NCI-H1417 treated with DMSO at 0.1 percent for 48 hours (cell line): Measurements from ENCODE around the gene DNAH11.
"Not testable (repeated sequence)": the region's sequence is repeated elsewhere in the genome, so short reads cannot be mapped to it uniquely, and the experiment has no call there.

ENCODE experiments used
- DNase-seq: peaks from one replicate; lab custom pipeline; 2025; lab: John Stamatoyannopoulos, UW

Gene DNAH11

GRCh38 chr7:21542891-21543527, at the start of gene DNAH11:
Gene DNAH11, plus strand, starts transcription at chr7:21543039. Its CDS starts 207 bp downstream, at chr7:21543246.
- DNase-seq = no peak

DNA sequence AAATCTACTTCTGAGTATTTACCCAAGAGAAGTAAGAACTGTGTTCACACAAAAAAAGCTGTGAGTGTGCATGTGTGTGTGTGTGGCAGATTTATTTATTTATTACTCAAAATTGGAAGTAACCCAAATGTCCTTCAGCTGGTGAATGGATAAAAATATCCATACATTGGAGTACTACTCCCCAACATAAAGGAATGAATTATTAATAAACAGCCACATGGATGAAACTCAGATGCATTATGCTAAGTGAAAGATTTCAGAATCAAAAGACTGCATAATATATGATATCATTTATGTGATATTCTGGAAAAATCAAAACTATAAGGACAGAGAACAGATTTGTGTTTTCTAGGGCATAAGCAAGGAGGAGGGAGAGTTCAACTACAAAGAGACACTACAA, 47.1 kb upstream of the DNAH11 start:
- DNase-seq = no peak

DNA sequence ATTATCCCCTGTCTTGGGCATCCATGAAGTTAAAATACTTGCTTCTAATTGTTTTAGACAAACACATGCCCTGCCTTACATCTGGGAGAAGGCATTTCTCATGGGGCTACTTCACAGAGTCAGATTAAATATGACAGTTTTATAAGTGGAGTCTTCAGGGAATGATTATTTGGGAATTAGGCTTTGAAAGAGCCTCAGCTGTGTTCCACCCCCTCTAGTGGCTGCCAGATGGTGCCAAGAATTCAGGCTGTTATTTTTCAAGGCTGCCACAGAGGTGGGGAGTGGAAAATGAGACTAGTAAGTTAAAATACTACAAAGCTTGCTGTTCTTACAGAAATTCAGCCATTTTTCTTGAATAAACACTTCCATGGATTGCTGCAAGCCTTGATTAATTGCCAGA, 45.8 kb upstream of the DNAH11 start:
- no peak for DNase-seq

DNA sequence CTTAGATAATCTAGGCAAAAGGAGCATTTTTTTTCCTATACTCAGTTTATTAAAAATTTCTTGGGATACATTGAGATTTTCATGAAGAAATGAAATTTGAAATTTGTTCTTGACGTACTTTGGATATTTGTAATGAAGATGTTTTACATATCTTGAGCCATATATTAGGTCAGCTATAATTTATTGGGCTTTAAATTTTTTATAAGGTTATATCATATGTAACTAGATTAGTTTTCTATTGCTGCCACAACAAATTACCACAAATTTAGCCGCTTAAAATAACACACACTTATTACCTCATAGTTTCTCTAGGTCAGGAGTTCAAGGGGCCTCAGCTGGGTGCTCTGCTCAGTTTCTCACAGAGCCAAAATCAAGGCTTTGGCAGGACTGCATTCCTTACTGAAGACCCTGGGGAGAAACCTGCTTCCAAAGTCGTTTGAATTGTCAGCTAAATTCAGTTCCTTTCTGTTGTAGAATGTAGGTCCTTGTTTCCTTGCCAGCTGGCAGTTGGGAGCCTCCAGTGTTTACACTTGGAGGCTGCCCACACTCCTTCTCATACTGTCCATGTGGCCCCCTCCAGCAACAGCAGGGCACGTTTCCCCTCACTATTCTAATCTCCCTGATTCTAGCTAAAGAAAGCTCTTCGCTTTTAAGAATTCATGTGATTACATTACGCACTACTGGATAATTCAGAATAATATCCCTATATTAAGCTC, 42.6 kb upstream of the DNAH11 start:
- DNase-seq = no peak

- DNase-seq = peak; percentile 60
These were observed 38.8 kb upstream of the DNAH11 start for GRCh38 chr7:21504021-21504420.

DNA sequence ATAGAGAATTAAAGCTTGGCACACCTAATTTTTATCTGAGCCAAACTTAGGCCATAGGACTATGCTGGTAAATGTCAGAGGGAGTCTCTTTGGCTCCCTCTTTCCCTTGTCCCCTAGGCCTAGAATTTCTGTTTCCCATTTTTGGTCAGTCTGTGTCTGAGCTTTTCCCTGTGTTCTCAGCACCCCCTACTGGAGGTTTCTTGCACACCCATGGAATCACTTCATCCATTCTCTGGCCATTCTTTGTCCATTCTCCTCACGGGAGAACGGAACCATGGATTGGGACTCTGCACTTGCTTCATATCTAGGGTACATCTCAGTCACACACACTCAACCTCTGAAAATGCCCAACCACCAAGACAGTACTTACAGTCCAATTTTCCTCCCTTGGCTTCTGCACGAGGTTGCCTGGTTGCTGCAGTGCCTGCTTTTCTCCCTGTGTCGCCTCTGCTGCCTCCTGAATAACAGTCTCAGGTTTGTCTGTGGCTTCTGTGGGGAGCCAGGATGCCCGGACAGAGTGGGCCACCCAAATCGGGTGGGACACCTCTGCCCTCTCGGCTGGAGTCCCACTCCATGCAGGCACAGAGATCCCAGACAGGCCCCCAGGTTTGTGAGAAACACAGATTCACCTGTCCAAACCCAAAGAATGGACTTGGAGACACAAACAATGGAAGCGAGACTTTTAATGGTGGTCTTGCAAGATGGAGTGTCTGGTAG, 35.1 kb upstream of the DNAH11 start:
- no peak for DNase-seq

DNA sequence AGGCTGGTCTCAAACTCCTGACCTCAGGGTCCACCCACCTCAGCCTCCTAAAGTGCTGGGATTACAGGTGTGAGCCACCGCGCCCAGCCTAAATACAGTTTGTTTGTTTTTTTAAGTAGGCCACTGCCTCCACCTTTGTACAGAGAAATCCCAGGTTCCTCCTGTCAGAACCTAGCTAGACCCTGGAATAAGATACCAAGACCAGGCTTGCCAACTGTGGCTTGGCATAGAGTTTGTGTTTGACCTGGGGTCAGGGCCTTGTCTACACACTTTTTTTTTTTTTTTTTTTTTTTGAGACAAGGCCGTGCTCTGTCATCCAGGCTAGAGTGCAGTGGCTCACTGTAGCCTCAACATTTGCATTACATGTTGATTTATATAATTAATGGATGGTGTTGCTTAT, 34.3 kb upstream of the DNAH11 start:
- DNase-seq = no peak

DNA sequence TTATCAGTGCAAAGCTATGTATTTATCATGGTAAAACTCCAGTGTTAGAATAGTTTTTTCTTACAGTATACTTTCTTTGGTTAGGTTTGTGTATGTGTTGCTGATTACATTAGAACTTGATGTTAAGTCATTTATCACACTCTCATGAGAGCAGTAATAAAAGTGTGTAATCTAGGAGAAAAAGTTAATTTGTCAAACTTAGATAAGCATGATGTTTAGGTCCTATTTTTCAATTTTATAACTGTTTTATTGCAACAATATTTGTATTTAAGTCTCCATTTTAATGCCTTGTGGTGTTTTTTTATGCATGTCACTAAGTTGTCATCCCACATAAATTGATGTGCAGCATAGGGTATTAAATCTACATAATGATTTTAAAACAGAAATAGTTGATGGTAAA, 28.8 kb upstream of the DNAH11 start:
- DNase-seq = no peak

GRCh38 chr7:21524680-21525079, 18.2 kb upstream of the DNAH11 start:
- no peak for DNase-seq

GRCh38 chr7:21526007-21526406, 16.8 kb upstream of the DNAH11 start:
- DNase-seq = no peak

DNA sequence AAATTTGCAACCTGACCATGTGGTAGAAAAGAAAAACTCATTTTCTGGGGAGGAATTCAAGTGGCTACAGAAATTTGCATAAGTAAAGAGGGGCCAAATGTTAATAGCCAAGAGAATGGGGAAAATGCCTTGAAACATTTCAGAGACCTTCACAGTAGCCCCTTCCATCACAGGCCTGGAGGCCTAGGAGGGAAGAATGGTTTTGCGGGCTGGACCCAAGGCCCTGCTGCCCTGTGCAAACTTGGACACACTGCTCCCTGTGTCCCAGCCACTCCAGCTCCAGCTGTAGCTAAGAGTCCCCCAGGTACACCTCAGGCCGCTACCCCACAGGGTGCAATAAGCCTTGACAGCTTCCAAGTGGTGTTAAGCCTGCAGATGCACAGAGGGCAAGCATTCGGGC, 16.4 kb upstream of the DNAH11 start:
- no peak for DNase-seq

DNA sequence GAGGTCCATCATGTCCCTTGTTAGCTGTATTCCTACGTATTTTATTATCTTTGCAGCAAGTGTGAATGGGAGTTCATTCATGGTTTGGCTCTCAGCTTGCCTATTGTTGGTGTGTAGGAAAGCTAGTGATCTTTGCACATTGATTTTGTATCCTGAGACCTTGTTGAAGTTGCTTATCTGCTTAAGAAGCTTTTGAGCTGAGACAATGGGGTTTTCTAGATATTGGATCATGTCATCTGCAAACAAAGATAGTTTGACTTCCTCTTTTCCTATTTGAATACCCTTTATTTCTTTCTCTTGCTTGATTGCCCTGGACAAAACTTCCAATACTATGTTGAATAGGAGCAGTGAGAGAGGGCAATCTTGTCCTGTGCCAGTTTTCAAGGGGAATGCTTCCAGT, 10.4 kb upstream of the DNAH11 start:
- not testable (repeated sequence) for DNase-seq

DNA sequence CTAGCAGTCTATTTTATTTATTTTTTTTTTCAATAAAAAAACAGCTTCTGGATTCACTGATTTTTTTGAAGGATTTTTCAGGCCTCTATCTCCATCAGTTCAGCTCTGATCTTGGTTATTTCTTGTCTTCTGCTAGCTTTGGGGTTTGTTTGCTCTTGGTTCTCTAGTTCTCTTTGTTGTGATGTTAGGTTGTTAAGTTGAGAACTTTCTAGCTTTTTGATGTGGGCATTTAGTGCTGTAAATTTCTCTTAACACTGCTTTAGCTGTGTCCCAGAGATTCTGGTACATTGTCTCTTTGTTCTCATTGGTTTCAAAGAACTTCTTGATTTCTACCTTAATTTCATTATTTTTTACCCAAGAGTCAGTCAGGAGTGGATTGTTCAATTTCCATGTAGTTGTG, 9.2 kb upstream of the DNAH11 start:
- not testable (repeated sequence) for DNase-seq

DNA sequence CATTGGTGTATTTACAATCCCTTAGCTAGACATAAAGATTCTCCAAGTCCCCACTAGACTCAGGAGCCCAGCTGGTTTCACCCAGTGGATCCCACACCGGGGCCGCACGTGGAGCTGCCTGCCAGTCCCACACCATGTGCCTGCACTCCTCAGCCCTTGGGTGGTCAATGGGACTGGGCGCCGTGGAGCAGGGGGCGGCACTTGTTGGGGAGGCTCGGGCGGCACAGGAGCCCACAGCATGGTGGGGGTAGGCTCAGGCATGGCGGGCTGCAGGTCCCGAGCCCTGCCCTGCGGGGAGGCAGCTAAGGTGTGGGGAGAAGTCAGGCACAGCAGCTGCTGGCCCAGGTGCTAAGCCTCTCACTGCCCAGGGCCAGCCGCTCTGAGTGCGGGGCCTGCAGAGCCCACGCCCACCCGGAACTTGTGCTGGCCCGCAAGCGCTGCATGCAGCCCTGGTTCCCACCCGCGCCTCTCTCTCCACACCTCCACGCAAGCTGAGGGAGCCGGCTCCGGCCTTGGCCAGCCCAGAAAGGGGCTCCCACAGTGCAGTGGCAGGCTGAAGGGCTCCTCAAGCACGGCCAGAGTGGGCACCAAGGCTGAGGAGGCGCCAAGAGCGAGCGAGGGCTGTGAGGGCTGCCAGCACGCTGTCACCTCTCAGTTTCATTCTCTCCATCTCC, 6.3 kb upstream of the DNAH11 start:
- not testable (repeated sequence) for DNase-seq

GRCh38 chr7:21538936-21539495, 3.8 kb upstream of the DNAH11 start:
- DNase-seq = no peak

DNA sequence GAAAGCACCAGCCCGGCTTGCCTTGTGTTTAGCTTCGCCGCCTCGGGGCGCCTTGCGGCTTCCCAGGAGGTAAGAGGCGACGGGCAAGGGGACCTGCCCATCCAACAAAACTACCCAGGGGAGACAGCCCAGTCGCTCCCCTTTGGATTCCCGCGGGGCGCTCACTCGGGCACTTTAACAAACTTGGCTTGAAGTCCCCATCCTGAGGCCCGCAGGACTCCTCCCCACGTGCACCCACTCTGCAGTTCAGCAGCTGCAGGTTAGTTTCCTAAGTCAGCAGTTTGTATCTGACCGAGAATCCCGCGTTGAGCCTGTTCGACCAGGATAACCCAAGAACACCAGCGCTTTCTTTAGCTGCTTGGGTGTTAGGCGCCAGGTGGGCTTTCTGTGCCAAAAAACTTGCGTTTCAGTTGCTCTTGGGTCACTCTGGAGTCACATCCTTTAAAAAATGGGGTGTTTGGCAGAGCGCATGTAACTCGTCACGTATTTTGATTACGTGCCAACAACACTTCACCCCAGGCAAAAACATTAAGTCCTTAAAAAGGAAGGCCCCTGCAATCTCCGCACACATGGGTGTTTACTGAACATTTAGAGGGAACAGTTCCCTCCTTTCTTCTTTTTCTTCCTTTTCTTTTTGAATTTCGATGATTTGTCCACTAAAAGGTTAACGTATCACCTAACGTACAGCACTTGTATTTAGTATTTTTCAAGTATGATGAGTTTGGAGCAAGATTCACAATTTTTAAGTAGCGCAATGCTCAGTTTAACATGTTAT, 876 bp downstream of the DNAH11 start:
- no peak for DNase-seq

DNA sequence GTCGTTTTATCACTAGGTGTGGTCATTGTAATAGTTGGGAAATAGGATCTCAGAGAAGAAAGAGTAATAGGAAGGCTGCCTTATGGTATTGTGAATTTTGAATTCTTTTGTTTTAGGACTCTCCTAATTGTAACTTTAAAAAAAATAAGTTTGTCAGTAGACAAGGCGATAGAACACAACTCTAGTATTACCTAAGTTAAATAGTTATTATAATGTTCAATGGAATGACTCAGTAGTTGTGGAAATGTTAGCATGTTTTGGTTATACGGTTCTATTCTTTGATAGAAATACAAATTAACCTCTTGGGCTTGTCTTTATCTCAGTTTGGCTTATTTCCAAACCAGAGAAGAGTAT, 1.4 kb downstream of the DNAH11 start:
- no peak for DNase-seq

- no peak for DNase-seq
These were observed 1.9 kb downstream of the DNAH11 start for GRCh38 chr7:21544715-21545114.

DNA sequence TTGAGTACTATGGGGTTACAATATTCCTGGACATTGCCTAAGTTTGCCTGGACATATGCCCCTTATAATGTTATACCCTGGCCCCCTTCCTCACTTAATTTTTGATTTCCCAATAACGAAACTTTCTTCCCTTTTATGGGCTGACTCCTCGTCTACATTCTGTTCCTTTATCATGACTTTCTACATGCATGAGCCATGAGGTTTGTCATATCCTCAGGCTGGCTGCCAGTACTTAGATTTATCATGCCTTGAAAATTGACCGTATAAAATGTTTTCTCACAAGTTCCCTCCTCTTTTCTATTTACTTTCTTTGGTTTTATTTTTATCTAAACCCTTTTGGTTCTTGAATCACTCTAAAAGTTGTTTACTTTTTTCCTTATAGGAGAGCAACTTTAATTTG, 4.7 kb downstream of the DNAH11 start:
- no peak for DNase-seq

DNA sequence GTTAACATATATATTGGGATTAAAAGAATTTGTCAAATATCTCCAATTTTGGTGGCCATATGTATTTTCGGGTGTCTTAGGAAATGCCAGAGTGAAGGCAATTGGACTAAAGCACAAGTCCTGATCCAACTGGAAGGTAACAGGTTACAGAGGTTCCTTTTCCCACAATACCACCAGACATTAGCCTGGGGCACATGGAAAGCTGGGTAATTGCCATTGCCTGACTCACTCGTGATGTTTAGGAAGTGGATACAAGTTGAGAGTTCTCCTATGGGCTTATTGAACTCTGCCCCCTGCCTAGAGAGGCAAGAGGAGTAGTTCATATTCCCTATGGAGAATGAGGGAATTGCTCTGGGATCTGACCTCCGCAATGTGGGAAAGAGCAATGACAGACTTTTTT, 5.7 kb downstream of the DNAH11 start:
- no peak for DNase-seq

GRCh38 chr7:21550076-21550475, 7.2 kb downstream of the DNAH11 start:
- DNase-seq = no peak
